GM12878 (cell line): ENCODE measurements around the gene ARHGEF18. TPM values are rescaled to one million over a fixed set of nuclear protein-coding genes. Genes with fewer than 3 reads are reported as not detected.

Source experiments
- ASH2L ChIP-seq: fragments of 300-600, 200-600 bp; sonication (generic); IDR thresholded peaks from 2 replicates; pipeline ENCODE4 v1.6.1; 2017; ENCODE audit warnings: low read depth, mild to moderate bottlenecking, borderline replicate concordance
- BCL3 ChIP-seq: IDR thresholded peaks from 2 replicates; pipeline ENCODE4 v1.6.1; 2011; ENCODE audit warnings: borderline replicate concordance, low read depth, mild to moderate bottlenecking, moderate library complexity, low read length; ENCODE audit not compliant: insufficient read depth, poor library complexity, severe bottlenecking
- BCLAF1 ChIP-seq: fragments of 450-650 bp; IDR thresholded peaks from 2 replicates; pipeline ENCODE4 v1.6.1; 2017; ENCODE audit warnings: antibody characterized with exemption, mild to moderate bottlenecking, moderate library complexity
- BMI1 ChIP-seq: fragments of 450-650 bp; IDR thresholded peaks from 2 replicates; pipeline ENCODE4 v1.6.1; 2016; ENCODE audit warnings: mild to moderate bottlenecking, moderate library complexity, borderline replicate concordance
- CHD2 ChIP-seq: IDR thresholded peaks from 2 replicates; pipeline ENCODE4 v1.6.1; 2011; ENCODE audit warnings: low read depth, low read length, improper control_type of control experiment, borderline replicate concordance
- CUX1 ChIP-seq: IDR thresholded peaks from 2 replicates; pipeline ENCODE4 v1.6.1; 2012; ENCODE audit warnings: improper control_type of control experiment, low read depth, low read length; ENCODE audit not compliant: insufficient replicate concordance
- IRF4 ChIP-seq: IDR thresholded peaks from 2 replicates; pipeline ENCODE4 v1.6.1; 2011; ENCODE audit warnings: low read depth, low read length
- MLLT1 ChIP-seq: fragments of 450-650 bp; IDR thresholded peaks from 2 replicates; pipeline ENCODE4 v1.6.1; 2016; ENCODE audit warnings: mild to moderate bottlenecking
- NFXL1 ChIP-seq: fragments of 450-650 bp; IDR thresholded peaks from 2 replicates; pipeline ENCODE4 v1.6.1; 2017; ENCODE audit warnings: antibody characterized with exemption, mild to moderate bottlenecking, borderline replicate concordance
- SIX5 ChIP-seq: IDR thresholded peaks from 2 replicates; pipeline ENCODE4 v1.6.1; 2011; ENCODE audit warnings: mild to moderate bottlenecking, low read depth, low read length, moderate library complexity; ENCODE audit not compliant: severe bottlenecking
- SMARCA5 ChIP-seq: fragments of 450-650 bp; IDR thresholded peaks from 2 replicates; pipeline ENCODE4 v1.6.1; 2017; ENCODE audit warnings: mild to moderate bottlenecking
- TCF3 ChIP-seq: IDR thresholded peaks from 2 replicates; pipeline ENCODE4 v1.6.1; 2012; ENCODE audit warnings: low read depth, mild to moderate bottlenecking, low read length, borderline replicate concordance; ENCODE audit not compliant: insufficient read depth
- ZNF24 ChIP-seq: fragments of 450-650 bp; IDR thresholded peaks from 2 replicates; pipeline ENCODE4 v1.6.1; 2017; ENCODE audit warnings: antibody characterized with exemption, mild to moderate bottlenecking
- polyA plus RNA-seq, 11 experiments: library from polyadenylated mRNA; depleted of rRNA in 4 of 11; unstranded in 6 of 11; stranded (reverse) in 5 of 11; fragments of >200 nt; fragmentation: Nextera tagmentation in 4 of 11; fragmentation: Illumina TruSeq in 1 of 11; extraction: Ambion mirVana in 4 of 11; extraction: Trizol in 1 of 11; gene quantifications; 1 replicate in 1 of 11; 2 replicates in 10 of 11; pipeline versions ENCODE4 v1.2.1 to v1.2.3, GENCODE V29; 2011 to 2016; ENCODE audit warnings: inconsistent platforms in 2 of 11, missing spikeins in 2 of 11, low read depth in 1 of 11
- total RNA-seq, 4 experiments: library from RNA; depleted of rRNA in 3 of 4; stranded (reverse); fragments of >200 nt in 3 of 4; fragmentation: Illumina TruSeq in 1 of 4; extraction: Trizol in 1 of 4; gene quantifications; 2 replicates each; pipeline versions ENCODE4 v1.2.1 to v1.2.3, GENCODE V29; 2013 to 2021
- TF ChIP-seq, protein P1 (sequence below): IDR thresholded peaks from 2 replicates; pipeline ENCODE4 v1.6.1; 2011; ENCODE audit warnings: mild to moderate bottlenecking, low read depth, low read length, moderate library complexity; ENCODE audit not compliant: insufficient replicate concordance
- TF ChIP-seq, protein P2 (sequence below): fragments of 450-650 bp; IDR thresholded peaks from 2 replicates; pipeline ENCODE4 v1.6.1; 2016; ENCODE audit warnings: mild to moderate bottlenecking

Gene ARHGEF18
- total and polyA plus RNA-seq, 10 of the 15 experiments (the other 5 are each of a cell fraction or from before 2014, with no cell fraction given) = 0.31 to 32.3 (median 13.4) TPM

DNA sequence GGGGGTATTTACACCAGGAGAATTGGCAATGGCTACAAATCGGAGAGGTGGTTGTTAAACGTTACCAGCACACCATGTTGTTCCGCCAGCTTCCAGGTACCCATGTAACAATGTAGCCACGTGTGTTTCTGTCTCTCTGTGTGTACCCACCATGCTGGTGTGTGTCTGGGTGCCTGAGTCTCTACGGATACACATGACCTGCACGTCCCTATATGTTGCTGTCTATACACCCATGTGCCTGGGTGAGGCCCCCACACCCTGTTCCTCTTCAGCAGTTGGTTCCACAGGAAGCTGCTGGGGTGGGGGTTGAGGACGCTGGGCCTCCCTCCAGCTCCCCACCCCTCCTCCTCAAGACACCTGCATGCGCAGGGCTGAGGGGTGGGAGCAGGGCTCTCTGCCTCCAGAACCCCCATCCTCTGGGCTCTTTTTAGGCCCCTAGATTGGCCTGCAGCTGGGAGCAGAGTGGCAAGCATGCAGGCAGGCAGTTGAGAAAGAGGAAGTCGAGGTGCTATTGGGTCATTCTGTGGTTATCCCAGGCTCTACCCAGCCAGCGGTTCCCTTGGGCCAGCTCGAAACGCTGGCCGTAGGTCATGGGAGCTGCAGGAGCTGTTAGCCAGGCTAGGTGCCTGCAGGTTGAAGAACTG lies at the start of gene ARHGEF18 (continued):
- TF ChIP-seq, protein P1, sequence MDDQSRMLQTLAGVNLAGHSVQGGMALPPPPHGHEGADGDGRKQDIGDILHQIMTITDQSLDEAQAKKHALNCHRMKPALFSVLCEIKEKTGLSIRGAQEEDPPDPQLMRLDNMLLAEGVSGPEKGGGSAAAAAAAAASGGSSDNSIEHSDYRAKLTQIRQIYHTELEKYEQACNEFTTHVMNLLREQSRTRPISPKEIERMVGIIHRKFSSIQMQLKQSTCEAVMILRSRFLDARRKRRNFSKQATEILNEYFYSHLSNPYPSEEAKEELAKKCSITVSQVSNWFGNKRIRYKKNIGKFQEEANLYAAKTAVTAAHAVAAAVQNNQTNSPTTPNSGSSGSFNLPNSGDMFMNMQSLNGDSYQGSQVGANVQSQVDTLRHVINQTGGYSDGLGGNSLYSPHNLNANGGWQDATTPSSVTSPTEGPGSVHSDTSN = no peak
- no peak for TF ChIP-seq BCLAF1
- TF ChIP-seq NFXL1 = no peak
- TF ChIP-seq BMI1 = no peak
- no peak for TF ChIP-seq ASH2L
- TF ChIP-seq BCL3 = no peak
- no peak for TF ChIP-seq SIX5
- no peak for TF ChIP-seq CUX1
- TF ChIP-seq, protein P2, sequence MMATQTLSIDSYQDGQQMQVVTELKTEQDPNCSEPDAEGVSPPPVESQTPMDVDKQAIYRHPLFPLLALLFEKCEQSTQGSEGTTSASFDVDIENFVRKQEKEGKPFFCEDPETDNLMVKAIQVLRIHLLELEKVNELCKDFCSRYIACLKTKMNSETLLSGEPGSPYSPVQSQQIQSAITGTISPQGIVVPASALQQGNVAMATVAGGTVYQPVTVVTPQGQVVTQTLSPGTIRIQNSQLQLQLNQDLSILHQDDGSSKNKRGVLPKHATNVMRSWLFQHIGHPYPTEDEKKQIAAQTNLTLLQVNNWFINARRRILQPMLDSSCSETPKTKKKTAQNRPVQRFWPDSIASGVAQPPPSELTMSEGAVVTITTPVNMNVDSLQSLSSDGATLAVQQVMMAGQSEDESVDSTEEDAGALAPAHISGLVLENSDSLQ = no peak
- no peak for TF ChIP-seq SMARCA5
- no peak for TF ChIP-seq TCF3
- no peak for TF ChIP-seq CHD2
- no peak for TF ChIP-seq ZNF24
- 0 out of 2 replicates have a peak, but pooled peaks have one; percentile 23 for TF ChIP-seq MLLT1
- TF ChIP-seq IRF4 = no peak
